Measurements from ENCODE around the gene NFYC.

NFYC gene

GRCh38 chr1:40668769-40669525 is 22.6 kb upstream of the NFYC start:
- peak; percentile 90 for TF ChIP-seq CTCF (IDR thresholded peaks at IDR 0.05)

GRCh38 chr1:40673452-40673851 is 18.1 kb upstream of the NFYC start:
- TF ChIP-seq CTCF (IDR thresholded peaks at IDR 0.05), result no peak

- no peak for TF ChIP-seq CTCF (IDR thresholded peaks at IDR 0.05)
Measured at GRCh38 chr1:40676501-40676900, 15.0 kb upstream of the NFYC start.

GRCh38 chr1:40679165-40679953 is 12.1 kb upstream of the NFYC start:
- TF ChIP-seq CTCF (IDR thresholded peaks at IDR 0.05), result no peak

- no peak for TF ChIP-seq CTCF (IDR thresholded peaks at IDR 0.05)
Measured at GRCh38 chr1:40684669-40685068, 6.8 kb upstream of the NFYC start.

GRCh38 chr1:40687059-40687458 is 4.4 kb upstream of the NFYC start:
- TF ChIP-seq CTCF (IDR thresholded peaks at IDR 0.05), result no peak

GRCh38 chr1:40687661-40688060 is 3.8 kb upstream of the NFYC start:
- no peak for TF ChIP-seq CTCF (IDR thresholded peaks at IDR 0.05)

Data from LNCAP (cell line).